HUES48 (cell line): ENCODE measurements around the gene PRKN.

Source experiments
- H3K27ac ChIP-seq: one replicate; pipeline ENCODE4 v1.7.0; 2013; ENCODE audit warnings: low read depth, low read length, inconsistent platforms
- H3K27me3 ChIP-seq: 2 replicates; pipeline ENCODE4 v1.6.1; 2013; ENCODE audit warnings: mild to moderate bottlenecking, low read length; ENCODE audit not compliant: control insufficient read depth, insufficient read depth
- H3K36me3 ChIP-seq: 2 replicates; pipeline ENCODE4 v1.6.1; 2013; ENCODE audit warnings: low read length; ENCODE audit not compliant: control insufficient read depth, insufficient read depth
- H3K4me1 ChIP-seq: 2 replicates; pipeline ENCODE4 v1.6.1; 2013; ENCODE audit warnings: mild to moderate bottlenecking, low read length; ENCODE audit not compliant: control insufficient read depth, insufficient read depth
- H3K4me3 ChIP-seq: 2 replicates; pipeline ENCODE4 v1.5.1; 2013; ENCODE audit warnings: mild to moderate bottlenecking, low read depth, low read length
- H3K9ac ChIP-seq: 2 replicates; pipeline ENCODE4 v1.6.1; 2013; ENCODE audit warnings: mild to moderate bottlenecking, low read depth, low read length, moderate library complexity
- H3K9me3 ChIP-seq: 2 replicates; pipeline ENCODE4 v1.6.1; 2013; ENCODE audit warnings: low read length; ENCODE audit not compliant: control insufficient read depth, insufficient read depth

The PRKN gene

DNA sequence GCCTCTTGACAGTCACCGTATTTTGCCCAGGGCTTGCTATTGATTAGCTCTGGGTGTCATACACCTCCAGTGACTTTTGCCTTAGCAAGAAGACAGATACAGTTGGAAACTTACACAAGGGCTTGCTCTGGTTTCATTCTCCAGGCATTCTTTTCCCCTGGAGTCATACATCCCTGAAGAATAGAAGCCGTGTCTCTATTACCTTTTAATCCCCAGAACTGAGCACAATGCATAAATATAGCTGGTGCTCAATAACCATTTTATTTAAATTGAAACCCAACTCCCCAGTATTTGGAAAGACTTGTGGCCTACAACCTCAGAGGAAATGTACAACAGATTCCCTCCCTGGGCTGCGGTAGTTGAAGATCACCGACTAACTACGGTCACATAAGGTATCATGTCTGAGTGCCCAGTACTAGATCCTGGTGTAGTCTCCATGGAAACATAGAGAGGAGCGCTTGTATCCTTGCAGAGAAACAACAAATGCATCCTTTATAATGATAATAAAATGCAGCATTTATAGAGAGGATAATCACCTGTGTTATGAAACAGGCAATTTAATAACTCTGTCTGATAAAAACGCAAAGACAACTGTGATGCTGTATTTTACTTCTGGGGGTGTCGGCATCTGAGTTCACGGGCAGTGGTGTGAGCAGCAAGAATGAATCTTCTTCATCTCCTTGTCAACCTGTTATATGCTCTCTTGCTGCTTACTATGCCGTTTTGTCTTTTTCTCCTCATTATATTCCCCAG is 1052.5 kb downstream of the PRKN start:
- no peak overlapping the region for H3K4me3 ChIP-seq
- no peaks in the 10 kb centered on the region for H3K4me1 ChIP-seq
- H3K9me3 ChIP-seq, result no peaks in the 10 kb centered on the region
- H3K27me3 ChIP-seq, result no peaks in the 10 kb centered on the region
- H3K27ac ChIP-seq, result no peak overlapping the region
- no peaks in the 10 kb centered on the region for H3K36me3 ChIP-seq
- H3K9ac ChIP-seq, result no peak overlapping the region

DNA sequence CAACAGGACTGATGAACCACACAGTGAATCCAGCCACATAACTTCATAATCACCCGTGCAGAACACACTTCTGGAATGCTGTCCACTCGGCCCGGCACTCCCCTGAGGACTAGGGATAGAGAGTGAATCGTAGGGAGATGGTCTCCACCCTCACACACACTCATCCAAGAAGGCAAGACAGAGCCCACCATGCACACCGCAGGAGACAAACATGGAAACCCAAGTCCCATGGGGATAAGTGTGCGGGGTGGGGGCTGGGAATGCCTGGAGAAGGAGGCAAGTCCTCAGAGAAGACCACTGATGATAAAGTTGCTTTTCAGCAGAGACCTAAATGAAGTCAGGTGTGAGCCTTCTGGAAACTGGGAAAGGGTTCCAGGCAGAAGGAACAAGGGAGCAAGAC is 1054.5 kb downstream of the PRKN start:
- Histone ChIP-seq H3K9me3 (no peaks in the 10 kb centered on the region), H3K9ac (no peak overlapping the region), H3K27me3 (no peaks in the 10 kb centered on the region), H3K4me1 (no peaks in the 10 kb centered on the region), H3K4me3 (no peak overlapping the region), H3K27ac (no peak overlapping the region), H3K36me3 (no peaks in the 10 kb centered on the region)

GRCh38 chr6:161671117-161671516 is 1056.4 kb downstream of the PRKN start:
- Histone ChIP-seq H3K36me3 (no peaks in the 10 kb centered on the region), H3K4me1 (no peaks in the 10 kb centered on the region), H3K9me3 (no peaks in the 10 kb centered on the region), H3K27ac (no peak overlapping the region), H3K9ac (no peak overlapping the region), H3K4me3 (no peak overlapping the region), H3K27me3 (no peaks in the 10 kb centered on the region)

DNA sequence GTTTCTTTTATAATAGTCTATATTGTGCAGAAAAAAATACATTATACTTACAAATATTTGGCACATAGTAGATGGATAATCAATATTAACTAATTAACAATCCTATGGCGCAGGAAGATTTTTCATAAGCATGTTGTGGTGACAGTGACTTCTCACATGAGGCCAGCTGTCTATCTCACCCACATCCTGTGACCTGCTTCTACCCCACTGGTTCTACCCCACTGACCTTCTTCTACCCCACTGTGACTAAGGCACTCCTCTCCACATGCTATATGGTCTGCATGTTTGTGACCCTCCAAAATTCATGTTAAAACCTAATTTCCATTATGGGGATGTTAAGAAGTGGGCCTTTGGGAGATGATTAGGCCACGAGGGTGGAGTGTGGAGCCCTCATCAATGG is 1058.9 kb downstream of the PRKN start:
- no peak overlapping the region for H3K27ac ChIP-seq
- peaks cover 7% of the 10 kb centered on the region for H3K9me3 ChIP-seq
- no peaks in the 10 kb centered on the region for H3K27me3 ChIP-seq
- H3K4me1 ChIP-seq, result no peaks in the 10 kb centered on the region
- no peak overlapping the region for H3K4me3 ChIP-seq
- H3K36me3 ChIP-seq, result no peaks in the 10 kb centered on the region
- H3K9ac ChIP-seq, result no peak overlapping the region

DNA sequence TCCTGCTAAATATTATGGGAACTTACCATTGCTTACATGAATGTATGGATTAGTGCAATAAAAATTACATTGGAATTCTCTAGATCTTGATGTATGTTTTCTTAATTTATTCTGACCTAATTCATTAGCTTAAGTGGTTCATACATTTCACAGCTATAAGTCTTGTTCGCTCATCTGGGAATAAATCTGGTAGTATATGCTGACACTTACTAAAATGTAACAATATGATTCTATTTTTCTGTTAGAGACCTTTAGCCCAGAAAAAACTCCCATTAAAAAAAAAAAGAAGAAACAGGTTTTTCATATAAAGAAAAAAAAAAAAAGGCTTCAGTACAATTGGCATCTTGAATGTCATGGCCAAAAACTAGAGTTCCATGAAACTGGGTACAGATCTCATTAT is 1059.6 kb downstream of the PRKN start:
- H3K4me1 ChIP-seq, result no peaks in the 10 kb centered on the region
- H3K27ac ChIP-seq, result no peak overlapping the region
- no peak overlapping the region for H3K4me3 ChIP-seq
- no peaks in the 10 kb centered on the region for H3K36me3 ChIP-seq
- H3K27me3 ChIP-seq, result no peaks in the 10 kb centered on the region
- H3K9ac ChIP-seq, result no peak overlapping the region
- peaks cover 14% of the 10 kb centered on the region for H3K9me3 ChIP-seq

DNA sequence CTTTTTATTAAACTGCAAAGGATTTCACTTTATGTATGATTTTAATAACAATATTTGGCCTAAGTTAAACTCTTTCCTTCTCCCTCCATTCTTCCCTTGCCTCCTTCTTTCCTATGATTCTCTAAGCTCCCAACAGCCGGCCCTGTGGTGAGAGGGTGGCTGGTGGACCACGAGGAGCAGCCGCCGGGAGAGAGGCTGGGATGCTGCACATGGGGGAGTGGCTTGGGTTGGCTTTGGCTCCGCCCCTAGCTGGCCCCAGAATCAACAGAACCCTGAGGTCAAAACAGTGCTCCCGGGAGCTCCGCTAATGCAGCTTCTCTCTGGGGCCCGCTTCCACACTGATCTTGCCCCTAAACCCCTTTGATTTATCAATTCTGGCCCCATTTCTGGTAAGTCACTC is 1063.9 kb downstream of the PRKN start:
- Histone ChIP-seq H3K27ac (no peak overlapping the region), H3K36me3 (no peaks in the 10 kb centered on the region), H3K4me3 (no peak overlapping the region)

DNA sequence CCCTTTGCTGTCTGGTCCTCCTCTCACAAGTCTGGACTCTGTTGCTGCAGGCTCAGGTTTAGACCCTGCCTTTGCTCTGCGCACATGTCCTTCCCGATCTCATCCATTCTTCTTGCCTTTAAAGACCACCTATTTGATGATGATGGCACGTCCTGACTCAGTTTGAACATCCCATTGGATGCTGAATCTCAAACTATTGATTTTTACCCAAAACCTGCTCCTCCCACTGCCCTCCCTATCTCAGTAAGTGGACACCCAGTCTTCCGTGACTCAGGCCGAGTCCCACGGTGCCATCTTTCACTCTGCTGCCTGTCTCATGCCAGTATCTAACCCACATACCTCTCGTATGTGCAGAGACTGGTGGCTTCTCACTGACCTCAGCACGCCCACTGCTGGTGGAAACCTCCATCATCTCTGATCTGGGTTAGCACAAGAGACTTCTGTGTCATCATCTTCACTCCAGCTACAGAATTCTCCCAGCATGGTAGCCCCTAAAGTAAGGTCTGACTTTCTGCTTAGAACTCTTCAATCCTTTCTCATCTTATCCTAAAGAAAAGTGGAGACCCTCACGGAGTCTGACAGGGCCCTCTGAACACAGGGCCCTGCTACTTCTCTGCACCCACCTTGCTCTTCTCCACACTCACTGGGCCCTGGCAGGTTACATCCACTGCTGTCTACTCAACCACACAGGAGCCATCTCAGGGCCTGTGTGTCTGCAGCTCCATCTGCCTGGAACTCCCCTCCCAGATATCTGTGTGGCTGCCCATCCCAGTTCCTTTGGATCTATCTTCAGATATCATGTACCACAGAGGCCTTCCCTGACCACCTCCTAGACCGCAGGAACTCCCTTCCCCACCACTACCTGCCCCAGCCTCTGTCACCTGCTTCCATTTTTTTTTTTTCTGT is 1066.6 kb downstream of the PRKN start:
- H3K4me1 ChIP-seq, result no peaks in the 10 kb centered on the region
- no peaks in the 10 kb centered on the region for H3K27me3 ChIP-seq
- H3K9ac ChIP-seq, result no peak overlapping the region
- no peaks in the 10 kb centered on the region for H3K36me3 ChIP-seq
- peaks cover 22% of the 10 kb centered on the region for H3K9me3 ChIP-seq
- H3K4me3 ChIP-seq, result no peak overlapping the region
- no peak overlapping the region for H3K27ac ChIP-seq

More for the DNA sequence above, 1063.9 kb downstream of the PRKN start:
- H3K27me3 ChIP-seq, result no peaks in the 10 kb centered on the region
- no peak overlapping the region for H3K9ac ChIP-seq
- peaks cover 22% of the 10 kb centered on the region for H3K9me3 ChIP-seq
- H3K4me1 ChIP-seq, result no peaks in the 10 kb centered on the region

DNA sequence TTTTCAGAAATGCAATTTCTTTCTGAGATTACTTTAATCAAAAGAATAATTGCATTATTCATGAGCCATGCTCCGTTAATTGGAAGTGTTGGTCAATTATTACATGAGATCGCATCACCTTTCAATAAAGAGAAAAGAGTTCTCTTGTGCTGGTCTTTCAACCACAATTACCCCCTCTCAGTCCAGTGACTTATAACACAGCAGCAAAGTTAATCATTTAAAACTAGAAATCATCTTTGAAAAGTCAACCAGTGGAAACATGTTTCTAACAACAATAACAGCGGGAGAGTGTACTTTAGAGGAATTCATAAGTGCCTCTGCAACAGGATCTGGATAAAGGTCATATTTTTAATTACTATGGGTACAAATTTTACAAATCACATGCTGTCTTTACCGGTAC is 1069.4 kb downstream of the PRKN start:
- H3K4me3 ChIP-seq, result no peak overlapping the region
- no peaks in the 10 kb centered on the region for H3K4me1 ChIP-seq
- H3K9me3 ChIP-seq, result peaks cover 11% of the 10 kb centered on the region
- H3K27me3 ChIP-seq, result no peaks in the 10 kb centered on the region
- H3K9ac ChIP-seq, result no peak overlapping the region
- H3K36me3 ChIP-seq, result no peaks in the 10 kb centered on the region
- no peak overlapping the region for H3K27ac ChIP-seq

DNA sequence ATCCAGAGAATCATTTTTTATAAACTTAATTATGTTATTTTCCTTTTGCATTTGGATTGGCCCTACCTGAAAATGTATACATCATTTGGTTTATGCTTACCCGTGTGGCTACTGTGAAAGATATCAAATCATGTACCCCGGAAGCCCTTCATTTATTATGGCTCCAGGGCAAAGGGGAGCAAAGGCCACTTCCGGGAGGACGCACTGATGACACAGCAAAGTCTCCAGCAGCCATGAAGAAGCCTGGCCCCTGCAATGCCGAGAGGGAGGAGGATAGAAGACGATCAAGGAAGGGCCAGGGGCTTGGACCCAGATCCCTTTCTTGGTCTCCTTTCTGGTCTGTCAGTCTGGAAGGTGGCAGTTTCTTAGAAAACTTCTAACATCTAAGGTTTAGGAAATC is 1073.4 kb downstream of the PRKN start:
- Histone ChIP-seq H3K9me3 (no peaks in the 10 kb centered on the region), H3K27me3 (no peaks in the 10 kb centered on the region), H3K27ac (no peak overlapping the region), H3K4me3 (no peak overlapping the region), H3K4me1 (no peaks in the 10 kb centered on the region), H3K36me3 (no peaks in the 10 kb centered on the region), H3K9ac (no peak overlapping the region)

DNA sequence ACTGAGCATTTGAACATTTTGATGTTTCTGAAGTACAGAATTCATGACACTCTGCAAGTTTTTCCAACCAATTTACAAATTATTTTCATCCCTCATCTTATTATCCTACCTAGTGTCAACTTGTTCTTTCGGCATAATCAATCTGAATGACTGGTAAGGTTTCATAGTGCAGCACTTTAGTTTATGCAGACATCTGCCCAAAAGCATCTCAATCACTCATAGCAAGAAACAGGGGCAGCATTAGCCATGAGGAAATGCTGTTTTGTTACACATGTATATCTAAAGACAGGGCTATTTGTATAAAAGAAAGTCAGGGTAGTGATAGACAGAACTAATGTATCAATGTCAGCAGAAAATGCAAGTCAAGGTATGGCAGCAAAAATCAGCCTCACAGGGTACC is 1075.6 kb downstream of the PRKN start:
- no peak overlapping the region for H3K4me3 ChIP-seq

GRCh38 chr6:161649841-161650240 is 1077.7 kb downstream of the PRKN start:
- Histone ChIP-seq H3K9ac (no peak overlapping the region), H3K36me3 (no peaks in the 10 kb centered on the region), H3K27me3 (no peaks in the 10 kb centered on the region)

More for the DNA sequence above, 1075.6 kb downstream of the PRKN start:
- Histone ChIP-seq H3K9ac (no peak overlapping the region), H3K36me3 (no peaks in the 10 kb centered on the region), H3K4me1 (no peaks in the 10 kb centered on the region), H3K27ac (no peak overlapping the region), H3K9me3 (no peaks in the 10 kb centered on the region), H3K27me3 (no peaks in the 10 kb centered on the region)

More at GRCh38 chr6:161649841-161650240, 1077.7 kb downstream of the PRKN start:
- no peak overlapping the region for H3K27ac ChIP-seq
- H3K9me3 ChIP-seq, result no peaks in the 10 kb centered on the region
- no peak overlapping the region for H3K4me3 ChIP-seq
- H3K4me1 ChIP-seq, result no peaks in the 10 kb centered on the region
